ENCODE results near the gene NEURL1. TPM values are rescaled to one million over a fixed set of nuclear protein-coding genes. Genes with fewer than 3 reads are reported as not detected.

The NEURL1 gene
- total RNA-seq, 1 experiment from 2014 or later: 1.7 TPM

DNA sequence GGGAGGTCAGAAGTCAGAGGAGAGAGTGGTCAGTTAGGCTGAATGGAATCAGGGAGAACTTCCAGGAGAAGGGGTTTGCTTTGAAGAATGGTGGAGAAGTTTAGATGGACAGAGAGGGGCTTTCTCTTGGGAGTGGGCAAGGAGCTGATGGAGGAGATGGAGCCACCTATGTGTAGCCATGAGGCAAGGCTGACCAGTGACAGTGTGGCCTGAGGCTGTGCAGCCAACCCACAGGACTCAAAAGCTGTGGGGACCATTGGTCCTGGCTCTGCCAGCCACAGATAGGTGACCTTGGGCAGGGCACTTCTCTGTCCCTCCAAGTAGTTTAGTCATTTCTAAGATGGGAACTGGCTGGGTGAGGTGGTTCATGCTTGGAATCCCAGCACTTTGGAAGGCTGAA, 18.7 kb downstream of the NEURL1 start:
- Histone ChIP-seq H3K79me2 (ENCODE audit: low read length) (no peaks in the 10 kb centered on the region), H3K27ac (ENCODE audit: low read length) (no peak overlapping the region), H3F3A (ENCODE audit: low read length, unreplicated experiment) (no peaks in the 10 kb centered on the region), H3K4me3 (ENCODE audit: low read length) (no peak overlapping the region), H3K4me1 (ENCODE audit: insufficient read depth, low read length) (no peaks in the 10 kb centered on the region), H3K9ac (ENCODE audit: low read length) (no peak overlapping the region), H3K9me2 (replicated peaks; ENCODE audit: low read length) (no peaks in the 10 kb centered on the region), H3K27me3 (ENCODE audit: low read length) (no peaks in the 10 kb centered on the region), H3K9me3 (ENCODE audit: low read length) (no peaks in the 10 kb centered on the region), H3K4me2 (ENCODE audit: low read length) (no peak overlapping the region), H2AFZ (ENCODE audit: low read length) (no peak overlapping the region), H3K36me3 (ENCODE audit: low read depth, low read length) (no peaks in the 10 kb centered on the region), H4K20me1 (ENCODE audit: low read length) (no peaks in the 10 kb centered on the region)
- POLR2A ChIA-PET (ENCODE audit: unreplicated experiment): no interaction called here
- ATAC-seq (no peak), DNase-seq (no peak)
- CTCF ChIA-PET: no interaction called here
- TF ChIP-seq EZH2phosphoT487 (IDR thresholded peaks at IDR 0.05; ENCODE audit: borderline replicate concordance, low read length): no peak
- TF ChIP-seq CTCF (conservative IDR thresholded peaks at IDR 0.05; ENCODE audit: low read depth, low read length): no peak
- TF ChIP-seq EZH2 (IDR thresholded peaks at IDR 0.05; ENCODE audit: low read length, unreplicated experiment): no peak
- intact Hi-C loops (cut with micrococcal nuclease): no loop called here
- no TSS peak for BruUV-seq (replicated peaks)

DNA sequence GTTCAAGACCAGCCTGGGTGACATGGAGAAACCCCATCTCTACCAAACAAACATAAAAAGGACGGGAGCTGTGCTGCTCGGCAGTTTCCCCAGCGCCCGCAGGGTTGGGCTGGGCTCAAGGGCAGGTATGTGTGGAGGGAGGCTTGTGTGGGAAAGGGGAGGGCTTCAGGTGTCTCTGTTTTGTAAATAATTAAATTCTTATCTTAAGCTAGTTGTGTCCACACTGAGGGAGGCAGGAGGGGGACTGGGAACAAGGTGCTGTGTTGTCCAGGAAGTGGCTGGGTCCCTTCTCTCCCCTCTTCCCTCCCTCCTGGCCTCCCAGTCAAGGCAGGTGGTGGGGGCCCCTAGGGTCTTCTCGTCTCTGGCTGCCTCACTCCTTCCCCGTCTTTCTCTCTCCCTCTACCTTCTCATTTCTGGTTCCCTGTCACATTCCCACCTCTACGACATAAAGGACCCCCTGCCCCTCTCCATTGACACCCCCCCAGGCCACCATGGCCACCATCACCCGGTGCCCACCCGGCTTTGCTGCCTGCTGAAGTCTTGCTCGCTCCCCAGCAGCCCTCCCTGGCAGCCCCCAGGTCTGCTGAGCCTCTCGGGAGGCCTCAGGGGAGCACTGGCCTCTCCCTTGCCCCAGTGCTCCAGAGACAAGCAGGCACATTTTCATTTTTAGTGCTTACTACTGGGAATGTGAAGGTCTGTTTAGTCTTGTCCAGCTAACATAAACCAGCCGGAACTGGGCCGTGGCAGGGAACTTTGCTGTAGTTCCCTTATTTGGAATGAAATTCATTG, 19.3 kb downstream of the NEURL1 start:
- H3K4me1 ChIP-seq (ENCODE audit: insufficient read depth, low read length): no peaks in the 10 kb centered on the region
- H3K4me2 ChIP-seq (ENCODE audit: low read length): no peak overlapping the region
- ChIA-PET CTCF (no interaction called here), POLR2A (ENCODE audit: unreplicated experiment) (no interaction called here)
- TF ChIP-seq EZH2phosphoT487 (IDR thresholded peaks at IDR 0.05; ENCODE audit: borderline replicate concordance, low read length): no peak
- TF ChIP-seq CTCF (conservative IDR thresholded peaks at IDR 0.05; ENCODE audit: low read depth, low read length): no peak
- no peak for TF ChIP-seq EZH2 (IDR thresholded peaks at IDR 0.05; ENCODE audit: low read length, unreplicated experiment)
- H3K79me2 ChIP-seq (ENCODE audit: low read length): no peaks in the 10 kb centered on the region
- no peaks in the 10 kb centered on the region for H3K9me3 ChIP-seq (ENCODE audit: low read length)
- no peak overlapping the region for H3K9ac ChIP-seq (ENCODE audit: low read length)
- no TSS peak for BruUV-seq (replicated peaks)
- H3K4me3 ChIP-seq (ENCODE audit: low read length): no peak overlapping the region
- H3K27ac ChIP-seq (ENCODE audit: low read length): no peak overlapping the region
- ATAC-seq: no peak
- no peaks in the 10 kb centered on the region for H3K36me3 ChIP-seq (ENCODE audit: low read depth, low read length)
- no peaks in the 10 kb centered on the region for H3K27me3 ChIP-seq (ENCODE audit: low read length)
- no peaks in the 10 kb centered on the region for H3K9me2 ChIP-seq (replicated peaks; ENCODE audit: low read length)
- no peak overlapping the region for H2AFZ ChIP-seq (ENCODE audit: low read length)
- no peak for DNase-seq
- intact Hi-C loops (cut with micrococcal nuclease): no loop called here
- no peaks in the 10 kb centered on the region for H4K20me1 ChIP-seq (ENCODE audit: low read length)
- no peaks in the 10 kb centered on the region for H3F3A ChIP-seq (ENCODE audit: low read length, unreplicated experiment)

DNA sequence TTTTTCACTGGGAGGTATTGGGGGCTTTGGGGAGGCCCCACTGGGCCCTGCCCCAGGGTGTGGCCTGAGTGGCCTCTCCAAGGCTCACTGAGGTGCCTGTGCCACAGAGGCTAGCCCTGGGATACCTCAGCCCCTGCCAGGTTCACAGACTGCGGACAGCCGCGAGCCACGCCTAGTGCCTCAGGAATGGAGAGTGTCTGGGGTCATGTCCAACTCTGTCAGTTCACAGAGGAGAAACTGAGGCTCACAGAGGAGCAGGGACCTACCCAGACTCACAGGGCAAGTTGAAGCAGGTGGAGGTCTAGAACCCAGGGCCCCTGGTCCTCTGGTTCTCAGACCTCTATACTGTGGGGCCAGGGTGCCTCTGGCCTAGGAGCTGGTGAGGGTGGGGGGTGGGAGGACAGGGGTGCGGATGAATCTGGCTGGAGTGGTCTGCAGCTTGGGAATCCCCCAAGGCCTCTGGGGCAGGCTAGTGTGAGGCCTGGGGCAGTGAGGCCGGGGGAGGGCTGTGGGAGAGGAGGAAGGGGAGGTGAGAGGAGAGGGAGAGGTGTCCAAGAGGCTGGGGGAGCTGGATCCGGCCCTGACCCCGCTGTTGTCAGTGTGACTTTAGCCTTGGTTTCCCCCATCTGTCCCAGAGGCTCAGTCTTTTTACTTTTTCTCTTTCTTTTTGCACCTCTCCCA, 20.0 kb downstream of the NEURL1 start:
- Histone ChIP-seq H3K9me2 (replicated peaks; ENCODE audit: low read length) (no peaks in the 10 kb centered on the region), H2AFZ (ENCODE audit: low read length) (no peak overlapping the region), H3K4me1 (ENCODE audit: insufficient read depth, low read length) (no peaks in the 10 kb centered on the region), H3K27me3 (ENCODE audit: low read length) (no peaks in the 10 kb centered on the region), H3F3A (ENCODE audit: low read length, unreplicated experiment) (no peaks in the 10 kb centered on the region), H3K27ac (ENCODE audit: low read length) (no peak overlapping the region), H3K9ac (ENCODE audit: low read length) (no peak overlapping the region), H3K4me2 (ENCODE audit: low read length) (no peak overlapping the region), H3K9me3 (ENCODE audit: low read length) (no peaks in the 10 kb centered on the region), H3K36me3 (ENCODE audit: low read depth, low read length) (no peaks in the 10 kb centered on the region), H4K20me1 (ENCODE audit: low read length) (no peaks in the 10 kb centered on the region), H3K79me2 (ENCODE audit: low read length) (no peaks in the 10 kb centered on the region), H3K4me3 (ENCODE audit: low read length) (no peak overlapping the region)
- ChIA-PET POLR2A (ENCODE audit: unreplicated experiment) (no interaction called here), CTCF (no interaction called here)
- intact Hi-C loops (cut with micrococcal nuclease): no loop called here
- BruUV-seq (replicated peaks): no TSS peak
- TF ChIP-seq EZH2phosphoT487 (IDR thresholded peaks at IDR 0.05; ENCODE audit: borderline replicate concordance, low read length): no peak
- TF ChIP-seq CTCF (conservative IDR thresholded peaks at IDR 0.05; ENCODE audit: low read depth, low read length): no peak
- no peak for TF ChIP-seq EZH2 (IDR thresholded peaks at IDR 0.05; ENCODE audit: low read length, unreplicated experiment)
- ATAC-seq (no peak), DNase-seq (no peak)

Data from PC-3 (cell line).